ENCODE data around the gene ST6GALNAC6. TPM values are rescaled to one million over a fixed set of nuclear protein-coding genes. Genes with fewer than 3 reads are reported as not detected.

ST6GALNAC6 gene
- total and polyA plus RNA-seq, 7 donors: 35.6 to 125 (median 109) TPM

GRCh38 chr9:127862075-127863011, 37.1 kb downstream of the ST6GALNAC6 start:
- peak overlapping the region; percentile 31 to 57 (median 54) for H3K27ac ChIP-seq
- H3K36me3 ChIP-seq: peaks cover 0 to 3% (median 0%) of the 10 kb centered on the region in 4 donors
- peaks cover 0 to 28% (median 18%) of the 10 kb centered on the region in 4 donors for H3K4me1 ChIP-seq
- TF ChIP-seq EP300 (IDR thresholded peaks at IDR 0.05) (no peak), POLR2AphosphoS5 (IDR thresholded peaks at IDR 0.05) (peak in 1 of 4 donors; percentile 15), CTCF (IDR thresholded peaks at IDR 0.05) (no peak), POLR2A (IDR thresholded peaks at IDR 0.05) (no peak)
- peak; percentile 87 for DNase-seq
- no peak overlapping the region for H3K4me3 ChIP-seq
- no peaks in the 10 kb centered on the region for H3K9me3 ChIP-seq
- WGBS, 2 donors: 38 to 61% methylated on average over 29 of the region's 29 CpGs
- H3K27me3 ChIP-seq: no peaks in the 10 kb centered on the region
- intact Hi-C loops (cut with DNase I): no loop called here

- WGBS, 2 donors: 91 to 94% methylated on average over 11 of the region's 11 CpGs
- Histone ChIP-seq H3K4me3 (no peak overlapping the region), H3K9me3 (no peaks in the 10 kb centered on the region), H3K27ac (peak overlapping the region in 1 of 4 donors; percentile 27), H3K27me3 (no peaks in the 10 kb centered on the region), H3K36me3 (no peaks in the 10 kb centered on the region), H3K4me1 (peaks cover 0 to 28% (median 18%) of the 10 kb centered on the region in 4 donors)
- TF ChIP-seq CTCF (IDR thresholded peaks at IDR 0.05) (no peak), POLR2AphosphoS5 (IDR thresholded peaks at IDR 0.05) (no peak), EP300 (IDR thresholded peaks at IDR 0.05) (no peak), POLR2A (IDR thresholded peaks at IDR 0.05) (no peak)
- intact Hi-C loops (cut with DNase I): no loop called here
- DNase-seq: no peak
Measured at GRCh38 chr9:127860779-127861178, 38.6 kb downstream of the ST6GALNAC6 start.

- H3K27me3 ChIP-seq: no peaks in the 10 kb centered on the region
- no peaks in the 10 kb centered on the region for H3K36me3 ChIP-seq
- H3K4me1 ChIP-seq: peaks cover 0 to 28% (median 18%) of the 10 kb centered on the region in 4 donors
- intact Hi-C loops (cut with DNase I): no loop called here
- 86 to 89% methylated on average over 8 of the region's 8 CpGs for WGBS, 2 donors
- no peaks in the 10 kb centered on the region for H3K9me3 ChIP-seq
- H3K4me3 ChIP-seq: no peak overlapping the region
- H3K27ac ChIP-seq: peak overlapping the region in 1 of 4 donors; percentile 27
- no peak for TF ChIP-seq EP300 (IDR thresholded peaks at IDR 0.05)
- no peak for TF ChIP-seq POLR2AphosphoS5 (IDR thresholded peaks at IDR 0.05)
- DNase-seq: no peak
Measured at GRCh38 chr9:127860260-127860659, 39.1 kb downstream of the ST6GALNAC6 start.

- no peak overlapping the region for H3K27ac ChIP-seq
- no peaks in the 10 kb centered on the region for H3K27me3 ChIP-seq
- H3K36me3 ChIP-seq: no peaks in the 10 kb centered on the region
- TF ChIP-seq CTCF (IDR thresholded peaks at IDR 0.05) (no peak), POLR2AphosphoS5 (IDR thresholded peaks at IDR 0.05) (peak in 1 of 4 donors; percentile 29)
- DNase-seq: no peak
- 18 to 31% methylated on average over 12 of the region's 12 CpGs for WGBS, 2 donors
- H3K4me1 ChIP-seq: peaks cover 0 to 31% (median 23%) of the 10 kb centered on the region in 4 donors
- H3K9me3 ChIP-seq: no peaks in the 10 kb centered on the region
- intact Hi-C loops (cut with DNase I): no loop called here
- no peak overlapping the region for H3K4me3 ChIP-seq
Measured at GRCh38 chr9:127858041-127858512, 41.3 kb downstream of the ST6GALNAC6 start.

- intact Hi-C loops (cut with DNase I): no loop called here
- H3K4me3 ChIP-seq: no peak overlapping the region
- 47 to 56% methylated on average over 4 of the region's 4 CpGs for WGBS, 2 donors
- no peaks in the 10 kb centered on the region for H3K27me3 ChIP-seq
- no peak for TF ChIP-seq POLR2AphosphoS5 (IDR thresholded peaks at IDR 0.05)
- no peak for TF ChIP-seq POLR2A (IDR thresholded peaks at IDR 0.05)
- no peak for TF ChIP-seq CTCF (IDR thresholded peaks at IDR 0.05)
- TF ChIP-seq EP300 (IDR thresholded peaks at IDR 0.05): no peak
- H3K27ac ChIP-seq: no peak overlapping the region
- H3K4me1 ChIP-seq: peaks cover 0 to 31% (median 23%) of the 10 kb centered on the region in 4 donors
- DNase-seq: no peak
- no peaks in the 10 kb centered on the region for H3K9me3 ChIP-seq
- H3K36me3 ChIP-seq: no peaks in the 10 kb centered on the region
Measured at GRCh38 chr9:127857278-127857677, 42.1 kb downstream of the ST6GALNAC6 start.

All from sigmoid colon (tissue), 7 donors.